Activated T-helper 9 cell treated with anti-CD3 and anti-CD28 coated beads, Interleukin-2, amount 50 U/mL, for 16 hours (primary cell): ENCODE data around the gene ACY1.

Experiments used
- DNase-seq: peaks from one replicate; pipeline ENCODE4 v3.0.0-alpha.2; 2020; ENCODE audit warnings: low read depth

ACY1 gene

GRCh38 chr3:51945926-51946705 is 37.2 kb upstream of the ACY1 start:
- no peak for DNase-seq

- no peak for DNase-seq
Observed at GRCh38 chr3:51946796-51947195, 36.5 kb upstream of the ACY1 start.

DNA sequence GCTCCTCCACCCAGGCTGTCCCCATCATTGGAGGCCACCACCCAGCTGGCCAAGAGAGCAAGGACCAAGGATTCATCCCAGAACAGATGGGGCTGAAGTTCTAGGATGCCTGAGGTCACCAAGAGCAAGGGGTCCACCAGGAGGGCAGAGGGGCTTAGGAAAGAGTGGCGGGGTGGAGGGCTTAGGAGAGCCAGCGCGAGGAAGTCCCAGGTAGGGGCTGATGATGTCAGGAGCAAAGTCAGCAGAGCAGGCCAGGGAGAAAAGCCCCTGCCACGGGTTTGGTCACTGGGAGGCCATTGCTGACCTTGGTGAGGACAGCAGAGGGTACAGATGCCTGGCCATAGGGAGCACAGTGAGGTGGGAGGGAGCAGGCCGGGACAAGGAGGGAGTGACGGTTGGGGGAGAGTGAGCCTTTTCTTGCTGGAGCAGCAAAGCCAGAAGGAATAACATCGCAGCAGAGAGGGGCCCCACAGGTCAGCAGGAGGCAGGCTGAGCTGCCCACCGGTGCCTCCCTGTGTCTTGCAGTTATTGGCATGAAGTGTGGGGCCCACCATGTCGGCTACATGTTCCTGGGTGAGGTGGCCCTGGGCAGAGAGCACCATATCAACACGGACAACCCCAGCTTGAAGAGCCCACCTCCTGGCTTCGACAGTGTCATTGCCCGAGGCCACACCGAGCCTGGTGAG is 36.0 kb upstream of the ACY1 start:
- DNase-seq = no peak

DNA sequence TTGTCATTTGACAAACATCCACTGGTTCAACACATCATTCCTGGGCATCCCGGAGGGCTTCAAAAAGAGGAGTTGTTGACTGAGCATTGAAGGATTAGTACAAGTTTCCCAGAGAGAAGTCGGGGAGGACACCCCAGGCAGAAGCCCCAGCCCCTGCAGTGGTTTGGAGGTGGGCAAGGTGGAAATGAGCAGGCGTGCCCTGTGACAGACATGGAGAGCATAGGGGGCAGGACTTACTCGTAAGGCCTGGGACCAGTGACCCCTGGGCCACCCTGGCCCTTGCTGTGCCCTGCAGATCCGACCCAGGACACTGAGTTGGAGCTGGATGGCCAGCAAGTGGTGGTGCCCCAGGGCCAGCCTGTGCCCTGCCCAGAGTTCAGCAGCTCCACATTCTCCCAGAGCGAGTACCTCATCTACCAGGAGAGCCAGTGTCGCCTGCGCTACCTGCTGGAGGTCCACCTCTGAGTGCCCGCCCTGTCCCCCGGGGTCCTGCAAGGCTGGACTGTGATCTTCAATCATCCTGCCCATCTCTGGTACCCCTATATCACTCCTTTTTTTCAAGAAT is 35.2 kb upstream of the ACY1 start:
- DNase-seq = no peak

- DNase-seq = no peak
Observed at GRCh38 chr3:51949121-51949520, 34.2 kb upstream of the ACY1 start.

DNA sequence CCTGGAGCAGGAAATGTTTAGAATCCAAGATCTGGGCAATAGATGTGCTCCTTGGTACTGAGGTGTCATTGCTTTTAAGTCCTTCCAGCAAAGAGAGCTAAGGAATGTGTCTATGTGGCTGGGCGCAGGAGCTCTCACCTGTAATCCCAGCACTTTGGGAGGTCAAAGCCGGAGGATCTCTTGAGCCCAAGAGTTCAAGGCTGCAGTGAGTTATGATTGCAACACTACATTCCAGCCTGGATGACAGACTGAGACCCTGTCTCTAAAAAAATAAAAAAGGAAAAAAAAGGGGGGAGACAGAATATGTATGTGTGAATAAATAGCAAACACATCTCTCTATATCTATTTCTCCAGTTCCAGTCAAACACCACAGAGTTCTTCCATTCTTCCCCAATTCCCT is 32.4 kb upstream of the ACY1 start:
- DNase-seq = no peak

- DNase-seq = no peak
Observed at GRCh38 chr3:51953445-51953844, 29.9 kb upstream of the ACY1 start.

- DNase-seq = no peak
Observed at GRCh38 chr3:51954105-51954504, 29.2 kb upstream of the ACY1 start.

- no peak for DNase-seq
Observed at GRCh38 chr3:51954713-51955112, 28.6 kb upstream of the ACY1 start.

DNA sequence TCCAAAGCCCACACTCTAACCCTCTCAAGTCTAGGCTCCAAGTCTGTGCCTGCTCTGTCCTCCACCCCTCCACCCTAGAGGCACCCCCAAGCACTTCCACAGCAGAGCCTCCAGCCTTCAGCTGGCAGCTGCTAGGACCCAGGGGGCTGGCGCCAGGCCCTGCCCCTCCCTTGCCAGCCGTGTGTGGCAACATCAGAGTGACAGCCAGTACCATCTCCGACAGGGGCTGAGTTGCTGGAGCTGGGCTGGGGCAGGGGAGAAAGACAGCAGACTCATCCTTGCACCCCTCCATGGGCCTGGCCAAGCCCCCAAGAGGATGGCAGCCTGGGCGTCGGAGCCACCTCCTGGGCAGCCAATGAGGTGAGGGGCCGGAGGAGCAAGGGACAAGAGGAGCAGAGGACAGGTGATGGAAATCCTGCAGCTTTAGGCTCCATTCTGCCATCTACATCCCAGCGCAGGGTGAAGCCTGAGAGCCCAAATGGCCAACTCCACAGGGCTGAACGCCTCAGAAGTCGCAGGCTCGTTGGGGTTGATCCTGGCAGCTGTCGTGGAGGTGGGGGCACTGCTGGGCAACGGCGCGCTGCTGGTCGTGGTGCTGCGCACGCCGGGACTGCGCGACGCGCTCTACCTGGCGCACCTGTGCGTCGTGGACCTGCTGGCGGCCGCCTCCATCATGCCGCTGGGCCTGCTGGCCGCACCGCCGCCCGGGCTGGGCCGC is 28.0 kb upstream of the ACY1 start, which contains the start of gene GPR62:
Gene GPR62, plus strand, starts transcription at position 207 of the 718 bp plus-strand sequence. Its CDS starts 272 bp downstream, at position 479.
- DNase-seq = no peak

DNA sequence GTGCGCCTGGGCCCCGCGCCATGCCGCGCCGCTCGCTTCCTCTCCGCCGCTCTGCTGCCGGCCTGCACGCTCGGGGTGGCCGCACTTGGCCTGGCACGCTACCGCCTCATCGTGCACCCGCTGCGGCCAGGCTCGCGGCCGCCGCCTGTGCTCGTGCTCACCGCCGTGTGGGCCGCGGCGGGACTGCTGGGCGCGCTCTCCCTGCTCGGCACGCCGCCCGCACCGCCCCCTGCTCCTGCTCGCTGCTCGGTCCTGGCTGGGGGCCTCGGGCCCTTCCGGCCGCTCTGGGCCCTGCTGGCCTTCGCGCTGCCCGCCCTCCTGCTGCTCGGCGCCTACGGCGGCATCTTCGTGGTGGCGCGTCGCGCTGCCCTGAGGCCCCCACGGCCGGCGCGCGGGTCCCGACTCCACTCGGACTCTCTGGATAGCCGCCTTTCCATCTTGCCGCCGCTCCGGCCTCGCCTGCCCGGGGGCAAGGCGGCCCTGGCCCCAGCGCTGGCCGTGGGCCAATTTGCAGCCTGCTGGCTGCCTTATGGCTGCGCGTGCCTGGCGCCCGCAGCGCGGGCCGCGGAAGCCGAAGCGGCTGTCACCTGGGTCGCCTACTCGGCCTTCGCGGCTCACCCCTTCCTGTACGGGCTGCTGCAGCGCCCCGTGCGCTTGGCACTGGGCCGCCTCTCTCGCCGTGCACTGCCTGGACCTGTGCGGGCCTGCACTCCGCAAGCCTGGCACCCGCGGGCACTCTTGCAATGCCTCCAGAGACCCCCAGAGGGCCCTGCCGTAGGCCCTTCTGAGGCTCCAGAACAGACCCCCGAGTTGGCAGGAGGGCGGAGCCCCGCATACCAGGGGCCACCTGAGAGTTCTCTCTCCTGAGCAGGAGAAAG is 27.2 kb upstream of the ACY1 start:
- DNase-seq = no peak

DNA sequence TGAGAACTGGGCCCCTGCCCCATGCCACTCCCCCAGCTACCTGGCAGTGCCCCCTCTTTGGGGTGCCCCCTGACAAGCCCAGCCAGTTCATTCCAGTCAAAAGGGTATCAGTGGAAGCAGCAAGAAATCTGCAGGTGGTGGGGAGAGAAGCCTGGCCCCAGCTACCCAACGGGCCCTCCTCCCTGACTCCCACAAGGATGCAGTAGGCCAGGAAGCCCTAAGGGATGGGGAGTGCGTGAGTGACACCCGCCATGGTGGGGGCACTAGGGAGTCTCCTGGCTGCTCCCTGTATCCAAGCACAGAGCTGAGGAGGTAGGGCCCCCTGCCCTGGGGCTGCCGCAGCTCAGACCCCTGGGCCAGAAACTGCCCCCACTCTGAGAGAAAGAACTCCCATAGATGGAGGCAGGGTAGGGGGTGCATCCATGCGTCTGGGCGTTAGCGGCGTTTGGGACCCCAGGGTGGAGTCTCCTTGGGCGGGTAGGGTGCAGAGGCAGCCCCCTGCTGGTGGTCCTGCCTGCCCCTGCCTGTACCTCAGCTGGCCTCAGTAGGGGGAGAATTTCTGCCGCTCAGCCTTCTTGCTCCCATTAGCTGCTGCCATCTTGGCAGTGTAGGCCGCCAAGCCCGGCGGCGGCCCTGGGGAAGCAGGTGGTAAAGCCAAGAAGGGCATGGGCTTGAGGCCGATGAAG is 25.7 kb upstream of the ACY1 start:
- no peak for DNase-seq

- DNase-seq = no peak
Observed at GRCh38 chr3:51958603-51959521, 24.5 kb upstream of the ACY1 start.

GRCh38 chr3:51959651-51960050 is 23.7 kb upstream of the ACY1 start:
- no peak for DNase-seq

DNA sequence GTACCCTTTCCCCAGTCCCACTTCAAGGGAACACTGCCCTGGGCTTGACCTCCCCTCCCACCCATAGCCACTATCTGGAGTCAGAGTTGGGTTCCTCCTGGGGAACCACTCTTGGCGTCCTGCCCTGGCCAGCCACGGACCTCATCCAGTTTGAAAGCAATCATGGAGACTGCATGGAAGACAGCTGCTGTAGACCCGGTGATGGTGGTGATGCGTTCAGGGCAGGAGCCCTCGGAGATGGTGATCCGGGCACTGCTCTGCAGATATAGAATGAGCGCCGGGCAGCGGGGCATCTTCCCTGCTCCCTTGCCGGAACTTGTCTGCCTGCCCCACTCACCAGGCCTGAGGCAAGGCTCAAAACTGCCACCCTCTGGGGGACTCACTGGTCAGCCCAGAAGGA is 22.9 kb upstream of the ACY1 start:
- DNase-seq = no peak

DNA sequence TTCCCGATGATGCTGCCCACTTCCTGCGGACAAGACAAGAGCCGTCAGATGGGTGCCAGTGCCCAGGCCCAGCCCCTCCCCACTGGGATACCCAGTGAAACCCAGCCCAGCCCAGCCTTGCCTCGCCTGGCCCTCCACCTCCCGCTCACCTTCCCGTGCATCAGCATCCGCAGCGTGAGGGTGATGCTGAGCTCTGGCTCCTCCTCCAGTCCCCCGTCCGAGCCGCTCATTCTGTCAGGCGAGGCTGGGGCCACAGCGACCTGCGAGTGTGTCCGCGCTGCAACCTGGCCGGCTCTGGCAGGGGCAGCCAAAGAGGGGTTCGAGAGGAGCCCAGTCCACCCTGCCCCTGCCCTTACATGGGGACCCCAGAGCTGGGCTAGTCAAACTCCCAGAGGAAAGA is 22.3 kb upstream of the ACY1 start:
- DNase-seq = no peak

DNA sequence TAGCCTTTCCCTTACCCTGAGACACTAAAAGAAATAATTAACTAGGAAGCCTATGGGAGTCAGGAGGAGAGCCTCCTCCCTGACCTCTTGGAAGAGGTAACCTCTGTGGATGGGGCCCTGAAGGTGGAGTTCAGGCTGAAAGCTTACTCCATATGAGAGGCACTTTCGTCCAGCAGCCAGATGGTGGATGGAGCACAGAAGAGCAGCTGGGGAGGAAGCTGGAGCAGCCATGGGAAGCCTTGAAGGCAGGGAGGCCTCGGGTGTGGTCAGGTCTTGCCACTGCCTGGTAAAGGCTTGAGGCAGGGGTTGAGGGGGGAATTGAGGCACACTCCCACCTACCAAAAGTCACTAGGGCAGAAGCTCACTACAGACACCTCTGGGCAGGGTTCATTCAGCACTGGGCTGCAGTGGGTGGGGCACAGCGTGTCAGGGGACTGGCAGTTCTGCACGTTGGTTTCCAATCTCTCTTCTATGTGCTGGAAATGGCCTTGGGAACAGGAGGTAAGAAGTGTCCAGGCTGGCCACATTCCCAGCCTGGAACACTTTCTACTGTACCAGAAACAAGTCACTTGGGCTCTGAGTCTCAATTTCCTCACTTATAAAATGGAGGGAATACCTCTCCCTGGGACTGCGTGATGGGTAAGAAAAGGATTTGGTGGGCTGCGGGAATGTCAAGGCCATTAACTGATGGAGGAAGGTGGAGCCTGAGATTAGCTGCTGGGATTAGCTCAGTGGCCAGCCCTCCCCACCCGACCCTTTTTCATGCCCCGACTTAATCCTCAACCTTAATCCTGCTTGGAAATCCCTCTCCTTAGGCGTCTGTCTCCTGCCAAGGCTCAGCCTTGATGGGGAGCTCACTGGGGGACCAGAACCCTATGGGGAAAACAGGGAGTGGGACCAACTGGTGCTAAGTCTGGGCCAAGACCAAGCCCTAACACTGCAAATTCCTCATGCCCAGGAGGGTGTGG is 21.4 kb upstream of the ACY1 start:
- DNase-seq = no peak

- no peak for DNase-seq
Observed at GRCh38 chr3:51962854-51963530, 20.3 kb upstream of the ACY1 start.
